OCI-LY7 (cell line): ENCODE results near the gene POC1B. TPM values are rescaled to one million over a fixed set of nuclear protein-coding genes. Genes with fewer than 3 reads are reported as not detected.

Source experiments
- BruUV-seq: library from RNA; stranded (reverse); fragments of 400-500 nt; replicated peaks from 2 replicates; lab custom pipeline; 2021; lab: Mats Ljungman, UMichigan
- CTCF ChIA-PET: fragments of 300-600 bp; sonication (Branson Sonifier 250); formaldehyde crosslinking; loops from one replicate; lab custom pipeline; 2022; ENCODE audit warnings: antibody characterized with exemption; ENCODE audit not compliant: unreplicated experiment; lab: Charles Lee
- POLR2A ChIA-PET: fragments of 300-600 bp; sonication (Branson Sonifier 250); formaldehyde crosslinking; loops from one replicate; lab custom pipeline; 2022; ENCODE audit warnings: antibody characterized with exemption; lab: Charles Lee
- DNase-seq: peaks from one replicate; pipeline ENCODE4 v3.0.0-alpha.2; 2015; ENCODE audit warnings: low spot score
- H2AFZ ChIP-seq: fragments of 200-600 bp; sonication (generic), shearing (Covaris generic); 2 replicates; pipeline ENCODE4 v1.6.1; 2014; ENCODE audit warnings: mild to moderate bottlenecking, antibody characterized with exemption, low read length, moderate library complexity
- H3K27ac ChIP-seq: fragments of 200-600 bp; sonication (generic); 2 replicates; pipeline ENCODE4 v1.5.1; 2014; ENCODE audit warnings: mixed run types, low read depth, mild to moderate bottlenecking, moderate library complexity, low read length, inconsistent platforms; ENCODE audit not compliant: poor library complexity, severe bottlenecking
- H3K36me3 ChIP-seq: fragments of 200-600 bp; sonication (generic); 2 replicates; pipeline ENCODE4 v1.6.1; 2014; ENCODE audit warnings: mild to moderate bottlenecking, antibody characterized with exemption, low read length, moderate library complexity, mixed read lengths; ENCODE audit not compliant: insufficient read depth
- H3K4me1 ChIP-seq: fragments of 200-600 bp; sonication (generic); 2 replicates; pipeline ENCODE4 v1.5.1; 2014; ENCODE audit warnings: mild to moderate bottlenecking, low read length; ENCODE audit not compliant: insufficient read depth, poor library complexity, severe bottlenecking
- H3K4me2 ChIP-seq: fragments of 200-600 bp; sonication (generic); 2 replicates; pipeline ENCODE4 v1.6.1; 2014; ENCODE audit warnings: mild to moderate bottlenecking, low read length
- H3K4me3 ChIP-seq: fragments of 200-600 bp; sonication (generic); 2 replicates; pipeline ENCODE4 v1.5.1; 2014; ENCODE audit warnings: mild to moderate bottlenecking, low read depth, low read length; ENCODE audit not compliant: poor library complexity, severe bottlenecking
- H3K79me2 ChIP-seq: fragments of 200-600 bp; sonication (generic); 2 replicates; pipeline ENCODE4 v1.6.1; 2016; ENCODE audit warnings: low read depth, mild to moderate bottlenecking, low read length, moderate library complexity, mixed read lengths; ENCODE audit not compliant: insufficient read depth
- H3K9me2 ChIP-seq: fragments of 200-600 bp; sonication (generic); 2 replicates; pipeline ENCODE4 v1.6.1; 2016; ENCODE audit warnings: mild to moderate bottlenecking, low read length, mixed read lengths; ENCODE audit not compliant: insufficient read depth
- H3K9me3 ChIP-seq: fragments of 200-600 bp; sonication (generic); 2 replicates; pipeline ENCODE4 v1.6.1; 2014; ENCODE audit warnings: mild to moderate bottlenecking, mixed run types, low read length, mixed read lengths
- H4K20me1 ChIP-seq: fragments of 200-600 bp; sonication (generic); 2 replicates; pipeline ENCODE4 v1.6.1; 2014; ENCODE audit warnings: mild to moderate bottlenecking, antibody characterized with exemption, low read length, moderate library complexity, mixed read lengths; ENCODE audit not compliant: insufficient read depth
- EZH2phosphoT487 ChIP-seq: fragments of 200-600 bp; sonication (generic); IDR thresholded peaks from 2 replicates; pipeline ENCODE4 v1.6.1; 2018; ENCODE audit warnings: low read depth, borderline replicate concordance, mild to moderate bottlenecking, mixed run types, antibody characterized with exemption, low read length, moderate library complexity, mixed read lengths
- intact Hi-C: fragments of 100-400 bp; cut with micrococcal nuclease; formaldehyde crosslinking; loops from one replicate; pipeline ENCODE4 v1.10.0; 2022; ENCODE audit not compliant: unreplicated experiment
- total RNA-seq, 2 experiments: library from RNA; depleted of rRNA in 1 of 2; stranded (reverse); fragments of >200 nt in 1 of 2; shearing (Covaris generic) in 1 of 2; gene quantifications; 2 replicates each; pipeline ENCODE4 v1.2.3, GENCODE V29; 2014 to 2022
- TF ChIP-seq, protein P1 (sequence below): fragments of 200-600 bp; sonication (generic); conservative IDR thresholded peaks from 2 replicates; pipeline ENCODE4 v1.5.1; 2014; ENCODE audit warnings: mild to moderate bottlenecking, antibody characterized with exemption, low read length, moderate library complexity, mixed read lengths

Gene POC1B
- total RNA-seq, 2 experiments from 2014 or later, result 28.9 to 30.9 TPM

GRCh38 chr12:89479982-89480381, 45.9 kb downstream of the POC1B start:
- intact Hi-C loops, result no loop called here
- BruUV-seq, result no TSS peak

GRCh38 chr12:89477633-89478279, 48.1 kb downstream of the POC1B start:
- BruUV-seq, result no TSS peak
- Histone ChIP-seq H3K36me3 (no peaks in the 10 kb centered on the region), H3K79me2 (no peaks in the 10 kb centered on the region), H3K9me3 (no peaks in the 10 kb centered on the region), H3K9me2 (no peaks in the 10 kb centered on the region), H4K20me1 (no peaks in the 10 kb centered on the region), H3K27ac (no peak overlapping the region), H3K4me3 (no peak overlapping the region), H2AFZ (no peak overlapping the region), H3K4me2 (no peak overlapping the region), H3K4me1 (no peaks in the 10 kb centered on the region)
- ChIA-PET POLR2A (no interaction called here), CTCF (interaction anchor here (0.6 kb wide), 1 partner anchor 39 kb away, joined by 3 read pairs; no protein-coding TSS in a partner anchor)
- TF ChIP-seq, protein P1, sequence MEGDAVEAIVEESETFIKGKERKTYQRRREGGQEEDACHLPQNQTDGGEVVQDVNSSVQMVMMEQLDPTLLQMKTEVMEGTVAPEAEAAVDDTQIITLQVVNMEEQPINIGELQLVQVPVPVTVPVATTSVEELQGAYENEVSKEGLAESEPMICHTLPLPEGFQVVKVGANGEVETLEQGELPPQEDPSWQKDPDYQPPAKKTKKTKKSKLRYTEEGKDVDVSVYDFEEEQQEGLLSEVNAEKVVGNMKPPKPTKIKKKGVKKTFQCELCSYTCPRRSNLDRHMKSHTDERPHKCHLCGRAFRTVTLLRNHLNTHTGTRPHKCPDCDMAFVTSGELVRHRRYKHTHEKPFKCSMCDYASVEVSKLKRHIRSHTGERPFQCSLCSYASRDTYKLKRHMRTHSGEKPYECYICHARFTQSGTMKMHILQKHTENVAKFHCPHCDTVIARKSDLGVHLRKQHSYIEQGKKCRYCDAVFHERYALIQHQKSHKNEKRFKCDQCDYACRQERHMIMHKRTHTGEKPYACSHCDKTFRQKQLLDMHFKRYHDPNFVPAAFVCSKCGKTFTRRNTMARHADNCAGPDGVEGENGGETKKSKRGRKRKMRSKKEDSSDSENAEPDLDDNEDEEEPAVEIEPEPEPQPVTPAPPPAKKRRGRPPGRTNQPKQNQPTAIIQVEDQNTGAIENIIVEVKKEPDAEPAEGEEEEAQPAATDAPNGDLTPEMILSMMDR, result 0 out of 2 replicates have a peak, but pooled peaks have one; percentile 27
- TF ChIP-seq EZH2phosphoT487, result no peak
- no peak for DNase-seq
- intact Hi-C loops, result no loop called here

More at GRCh38 chr12:89479982-89480381, 45.9 kb downstream of the POC1B start:
- no peaks in the 10 kb centered on the region for H3K36me3 ChIP-seq
- no peak for TF ChIP-seq EZH2phosphoT487
- ChIA-PET POLR2A (interaction anchor here (0.7 to 0.9 kb wide), 3 partner anchors 13 to 870 kb away, joined by 3 to 4 read pairs (median 4); no protein-coding TSS in a partner anchor), CTCF (no interaction called here)
- no peaks in the 10 kb centered on the region for H4K20me1 ChIP-seq
- no peak overlapping the region for H2AFZ ChIP-seq
- H3K4me1 ChIP-seq, result no peaks in the 10 kb centered on the region
- H3K4me2 ChIP-seq, result no peak overlapping the region
- no peak overlapping the region for H3K4me3 ChIP-seq
- no peak overlapping the region for H3K27ac ChIP-seq
- no peaks in the 10 kb centered on the region for H3K79me2 ChIP-seq
- no peaks in the 10 kb centered on the region for H3K9me2 ChIP-seq
- DNase-seq, result no peak
- H3K9me3 ChIP-seq, result no peaks in the 10 kb centered on the region

DNA sequence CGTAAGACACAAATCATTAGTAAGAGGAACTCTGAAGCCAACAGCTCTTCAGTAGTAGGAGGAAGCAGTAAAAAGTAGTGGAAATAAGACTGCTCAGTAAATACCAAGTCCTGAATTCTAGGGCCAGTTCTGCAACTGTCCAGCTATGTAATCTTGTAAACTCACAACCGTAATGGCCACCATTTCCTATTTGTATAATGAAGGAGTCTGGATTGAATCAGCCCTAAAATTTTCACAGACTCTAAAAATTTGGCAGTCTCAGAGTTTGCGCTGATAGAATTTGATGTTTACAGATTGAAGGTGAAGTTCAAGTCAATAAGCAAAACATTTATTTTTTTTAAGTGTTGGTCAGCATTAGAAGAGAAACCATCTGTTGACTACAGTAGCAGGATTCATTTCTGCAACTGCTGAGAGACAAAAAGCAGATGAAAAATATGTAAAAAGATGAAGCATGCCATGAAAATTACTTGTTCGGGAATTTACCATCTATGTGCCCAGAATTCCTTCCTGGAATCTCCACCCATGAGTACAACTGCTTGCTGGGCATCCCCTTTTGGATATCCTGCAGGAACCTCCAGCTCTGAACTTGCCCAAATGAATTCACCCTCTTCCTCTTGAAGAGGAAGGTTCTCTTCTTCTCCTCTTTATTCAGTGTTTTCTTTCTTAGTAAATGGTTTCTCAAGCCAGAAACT, 48.8 kb downstream of the POC1B start:
- no peaks in the 10 kb centered on the region for H3K4me1 ChIP-seq
- intact Hi-C loops, result no loop called here
- no peak for DNase-seq
- no peaks in the 10 kb centered on the region for H3K9me3 ChIP-seq
- no TSS peak for BruUV-seq
- CTCF ChIA-PET, result interaction anchor here (0.6 kb wide), 1 partner anchor 38 kb away, joined by 3 read pairs; no protein-coding TSS in a partner anchor
- H3K36me3 ChIP-seq, result no peaks in the 10 kb centered on the region
- no peak overlapping the region for H3K4me3 ChIP-seq
- no peaks in the 10 kb centered on the region for H3K79me2 ChIP-seq
- H2AFZ ChIP-seq, result no peak overlapping the region
- H4K20me1 ChIP-seq, result no peaks in the 10 kb centered on the region
- no peak overlapping the region for H3K4me2 ChIP-seq
- TF ChIP-seq EZH2phosphoT487, result no peak
- TF ChIP-seq, protein P1, result no peak
- no peak overlapping the region for H3K27ac ChIP-seq
- no peaks in the 10 kb centered on the region for H3K9me2 ChIP-seq
- POLR2A ChIA-PET, result no interaction called here
